Cardiac fibroblast (primary cell): ENCODE measurements around the gene ADRA2C.

ENCODE experiments used
- DNase-seq, 2 donors: peaks; one replicate each; pipeline versions ENCODE4 v3.0.0 to v3.0.0-alpha.2; 2010; ENCODE audit warnings: low read depth in 2 of 2
- H3K4me3 ChIP-seq, 2 donors: replicated peaks in 1 of 2; 1 replicate in 1 of 2; 2 replicates in 1 of 2; pipeline ENCODE4 v1.5.1; 2011; ENCODE audit warnings: low read depth in 2 of 2, low read length in 2 of 2, mild to moderate bottlenecking in 2 of 2, moderate library complexity in 1 of 2
- TF ChIP-seq, protein P1 (sequence below): IDR thresholded peaks from one replicate; pipeline ENCODE4 v1.5.1; 2011; ENCODE audit warnings: low read depth, mild to moderate bottlenecking, low read length, inconsistent platforms

The ADRA2C gene

DNA sequence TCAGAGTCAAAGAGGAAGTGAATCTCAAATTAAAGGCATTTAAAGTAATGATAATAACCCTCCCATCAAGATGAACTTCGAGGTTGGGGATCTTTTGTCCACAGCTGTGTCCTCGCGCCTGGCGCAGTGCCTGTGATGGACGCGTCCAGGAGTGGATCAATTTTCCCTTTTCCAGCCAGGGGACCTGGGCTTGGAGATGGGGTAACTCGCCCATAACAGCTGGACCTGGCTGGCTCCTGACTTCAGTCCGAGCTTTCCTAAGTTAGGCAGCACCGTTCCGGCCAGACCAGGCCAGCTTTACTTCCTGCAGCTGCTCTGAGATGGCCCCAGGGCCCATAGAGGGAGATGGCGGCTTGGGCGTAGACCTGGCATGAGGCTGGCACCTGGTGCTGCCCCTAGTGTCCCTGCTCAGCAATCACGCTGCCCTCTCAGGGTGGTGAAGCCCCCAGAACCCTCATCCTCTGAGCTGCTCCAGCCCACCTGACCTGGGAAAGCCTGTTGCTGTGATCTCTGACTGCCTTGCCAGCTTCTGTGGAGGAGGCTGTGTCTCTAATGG, 23.9 kb downstream of the ADRA2C start:
- no peak overlapping the region for H3K4me3 ChIP-seq
- no peak for DNase-seq
- TF ChIP-seq, protein P1, sequence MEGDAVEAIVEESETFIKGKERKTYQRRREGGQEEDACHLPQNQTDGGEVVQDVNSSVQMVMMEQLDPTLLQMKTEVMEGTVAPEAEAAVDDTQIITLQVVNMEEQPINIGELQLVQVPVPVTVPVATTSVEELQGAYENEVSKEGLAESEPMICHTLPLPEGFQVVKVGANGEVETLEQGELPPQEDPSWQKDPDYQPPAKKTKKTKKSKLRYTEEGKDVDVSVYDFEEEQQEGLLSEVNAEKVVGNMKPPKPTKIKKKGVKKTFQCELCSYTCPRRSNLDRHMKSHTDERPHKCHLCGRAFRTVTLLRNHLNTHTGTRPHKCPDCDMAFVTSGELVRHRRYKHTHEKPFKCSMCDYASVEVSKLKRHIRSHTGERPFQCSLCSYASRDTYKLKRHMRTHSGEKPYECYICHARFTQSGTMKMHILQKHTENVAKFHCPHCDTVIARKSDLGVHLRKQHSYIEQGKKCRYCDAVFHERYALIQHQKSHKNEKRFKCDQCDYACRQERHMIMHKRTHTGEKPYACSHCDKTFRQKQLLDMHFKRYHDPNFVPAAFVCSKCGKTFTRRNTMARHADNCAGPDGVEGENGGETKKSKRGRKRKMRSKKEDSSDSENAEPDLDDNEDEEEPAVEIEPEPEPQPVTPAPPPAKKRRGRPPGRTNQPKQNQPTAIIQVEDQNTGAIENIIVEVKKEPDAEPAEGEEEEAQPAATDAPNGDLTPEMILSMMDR, result no peak

DNA sequence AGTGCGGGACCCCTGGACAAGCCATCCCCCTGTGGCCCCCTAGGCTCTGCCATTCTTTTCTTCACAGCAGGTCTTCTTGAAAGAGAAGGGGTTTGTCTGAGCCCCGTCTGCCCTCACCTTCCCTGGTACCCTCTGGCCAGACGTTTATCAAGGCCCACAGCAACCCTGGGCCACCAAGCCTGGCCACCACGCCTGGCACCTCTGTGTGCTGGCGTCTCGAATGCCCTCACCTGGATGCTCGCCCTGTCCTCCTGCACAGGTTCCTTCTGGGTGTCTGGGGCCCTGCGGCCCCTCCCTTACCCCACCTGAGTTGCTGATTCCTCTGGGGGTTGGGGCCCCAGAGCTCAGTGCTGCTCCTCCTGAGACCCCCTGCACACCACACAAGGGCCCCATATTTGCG, 25.1 kb downstream of the ADRA2C start:
- TF ChIP-seq, protein P1, result no peak
- DNase-seq, result no peak
- H3K4me3 ChIP-seq, result no peak overlapping the region

DNA sequence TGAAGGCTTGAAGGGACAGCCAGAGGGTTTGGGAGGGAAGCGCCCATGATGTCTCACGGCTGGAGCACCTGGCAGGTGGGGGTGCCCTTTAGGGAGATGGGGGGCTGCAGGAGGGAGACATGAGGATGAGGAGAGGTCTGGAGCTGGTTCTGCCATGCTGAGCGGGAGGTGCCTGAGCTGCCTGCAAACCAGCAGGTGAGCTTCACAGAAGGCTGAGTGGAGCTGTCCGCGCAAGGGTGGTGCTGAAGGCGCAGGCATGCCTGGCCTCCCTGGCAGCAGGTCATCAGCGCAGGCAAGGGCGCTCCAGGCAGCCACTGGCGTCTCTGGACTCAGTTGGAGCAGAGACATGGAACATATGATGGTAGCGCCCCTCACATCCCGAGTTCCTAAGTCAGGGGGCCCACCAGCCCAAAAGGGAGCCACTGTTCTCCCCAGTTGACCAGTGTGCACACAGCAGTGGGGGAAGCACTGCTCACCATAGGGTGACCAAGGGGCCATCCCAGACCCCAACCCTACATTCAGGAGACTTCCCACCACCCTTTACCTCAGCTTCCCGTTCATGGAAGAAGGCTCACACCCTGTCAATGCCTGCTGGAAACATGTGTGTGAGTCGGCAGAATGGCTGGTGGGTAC, 25.8 kb downstream of the ADRA2C start:
- H3K4me3 ChIP-seq, result no peak overlapping the region
- peak; percentile 9 to 14 for DNase-seq
- TF ChIP-seq, protein P1, result no peak

DNA sequence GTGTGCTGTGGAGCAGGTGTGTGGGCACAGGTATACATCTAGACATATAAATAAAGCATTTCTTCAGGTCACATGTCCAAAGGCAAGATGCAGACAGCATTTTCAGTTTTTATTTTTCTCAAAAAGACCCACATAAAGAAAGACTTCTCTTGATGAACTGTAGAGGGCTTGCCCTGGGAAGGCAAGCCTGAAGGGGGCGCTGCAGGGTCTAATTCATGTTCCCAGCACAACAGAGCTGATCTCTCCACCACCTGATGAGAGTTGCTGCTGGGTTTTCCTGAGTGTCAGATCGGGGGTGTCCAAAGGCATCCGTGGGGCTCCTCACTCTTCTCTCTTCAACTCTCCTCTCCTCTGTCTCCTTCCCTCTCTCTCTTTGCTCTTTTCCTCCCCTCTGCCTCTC, 26.6 kb downstream of the ADRA2C start:
- DNase-seq, result no peak
- TF ChIP-seq, protein P1, result no peak
- H3K4me3 ChIP-seq, result no peak overlapping the region

DNA sequence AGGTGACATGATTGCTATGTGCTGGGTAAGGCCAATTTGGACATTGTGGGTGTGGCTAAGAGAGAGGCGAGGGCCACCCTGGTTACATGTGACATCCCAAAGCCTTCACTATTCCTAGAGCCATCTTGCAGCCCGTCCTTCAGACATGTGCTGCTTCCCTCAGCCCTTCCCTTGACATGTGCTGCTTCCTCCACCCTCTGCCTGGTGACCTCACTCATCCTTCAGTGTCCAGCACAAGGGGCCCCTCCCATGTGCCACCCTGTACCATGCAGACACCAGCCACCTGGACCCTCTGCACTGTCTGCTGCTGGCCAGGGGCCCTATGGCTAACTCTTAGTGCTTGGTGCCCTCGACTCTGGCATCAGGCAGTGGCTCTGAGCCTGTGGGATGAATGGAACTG, 27.4 kb downstream of the ADRA2C start:
- no peak overlapping the region for H3K4me3 ChIP-seq
- TF ChIP-seq, protein P1, result no peak
- DNase-seq, result no peak

DNA sequence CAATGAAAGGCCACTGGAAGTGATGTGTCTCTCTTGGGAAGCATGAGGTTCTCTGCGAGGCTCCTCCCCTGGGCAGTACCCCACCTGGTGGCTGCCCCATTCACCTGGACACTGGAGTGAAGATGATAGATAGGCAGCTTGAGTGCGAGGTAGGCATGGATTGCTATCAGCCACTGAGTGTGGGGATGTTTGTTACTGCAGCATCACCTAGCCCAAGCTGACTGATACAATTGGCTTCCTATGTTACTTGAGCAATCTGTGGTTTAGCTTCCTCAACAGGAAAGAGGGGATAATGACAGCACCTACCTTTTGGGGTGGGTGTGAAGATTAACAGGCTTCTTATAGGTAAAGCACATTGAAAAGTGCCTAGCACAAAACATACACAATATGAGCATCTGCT, 30.8 kb downstream of the ADRA2C start:
- TF ChIP-seq, protein P1, result no peak
- no peak for DNase-seq
- H3K4me3 ChIP-seq, result no peak overlapping the region
